ENCODE results near the gene GDPD2.
A peak's percentile ranks its signal among the peaks of the same experiment; 100 is the strongest.
"Not testable (repeated sequence)": the region's sequence is repeated elsewhere in the genome, so short reads cannot be mapped to it uniquely, and the experiment has no call there.

GDPD2 gene

GRCh38 chrX:70422851-70423341, at the start of gene GDPD2:
Gene GDPD2, plus strand, starts transcription at chrX:70423314. Its CDS starts 1,671 bp downstream, at chrX:70424985.
- no peak for DNase-seq (ENCODE audit: low read depth)

DNA sequence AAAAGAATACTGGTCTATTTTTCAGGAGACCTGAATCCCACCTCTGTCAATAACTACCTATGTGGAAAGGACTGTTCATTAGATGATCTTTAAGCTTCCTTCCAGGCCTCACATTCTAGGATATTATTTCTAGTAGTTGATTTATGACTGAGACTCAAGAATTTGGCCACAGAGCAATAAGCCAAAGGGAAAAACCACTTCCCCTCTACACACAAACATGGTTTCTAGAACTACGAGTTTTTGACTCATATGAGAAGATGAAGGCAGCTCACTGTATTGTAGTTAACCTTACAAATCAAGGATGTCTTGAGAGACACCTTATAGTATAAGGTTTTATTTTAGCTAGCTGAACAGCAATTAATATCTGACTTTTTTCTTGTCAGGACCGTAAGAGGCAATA, 36.9 kb upstream of the GDPD2 start:
- no peak for DNase-seq (ENCODE audit: low read depth)

- no peak for DNase-seq (ENCODE audit: low read depth)
These were observed 24.2 kb upstream of the GDPD2 start for GRCh38 chrX:70398899-70399298.

DNA sequence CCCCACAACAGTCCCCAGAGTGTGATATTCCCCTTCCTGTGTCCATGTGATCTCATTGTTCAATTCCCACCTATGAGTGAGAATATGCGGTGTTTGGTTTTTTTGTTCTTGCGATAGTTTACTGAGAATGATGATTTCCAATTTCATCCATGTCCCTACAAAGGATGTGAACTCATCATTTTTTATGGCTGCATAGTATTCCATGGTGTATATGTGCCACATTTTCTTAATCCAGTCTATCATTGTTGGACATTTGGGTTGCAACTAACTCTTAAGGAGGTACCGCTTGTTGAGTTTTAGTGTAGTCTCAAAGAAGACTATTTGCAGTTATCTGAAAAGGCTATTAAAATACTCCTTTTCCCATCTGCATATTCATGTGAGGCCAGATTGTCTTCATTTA, 22.9 kb upstream of the GDPD2 start:
- DNase-seq (ENCODE audit: low read depth), result not testable (repeated sequence)

- DNase-seq (ENCODE audit: low read depth), result no peak
These were observed 20.4 kb upstream of the GDPD2 start for GRCh38 chrX:70402721-70403120.

DNA sequence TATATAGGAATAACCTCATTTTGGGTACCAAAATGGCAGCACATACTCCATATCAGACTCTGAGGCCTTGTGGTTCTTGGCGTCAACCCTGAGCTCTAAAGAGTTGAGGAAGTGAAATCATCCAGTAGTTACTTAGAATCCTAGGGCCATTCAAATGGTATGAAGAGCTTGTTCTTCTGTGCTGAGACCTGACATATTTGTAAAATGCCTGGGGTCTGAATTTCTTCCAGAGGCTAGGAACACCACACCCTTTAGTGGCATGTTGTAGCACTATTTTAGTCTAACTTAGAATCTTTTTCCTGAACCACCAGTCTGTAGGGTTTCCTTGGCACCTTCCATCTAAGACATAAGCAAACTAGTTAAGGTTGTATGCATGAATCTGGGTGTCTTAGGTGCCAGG, 18.1 kb upstream of the GDPD2 start:
- DNase-seq (ENCODE audit: low read depth), result no peak

GRCh38 chrX:70410921-70411320, 12.2 kb upstream of the GDPD2 start:
- DNase-seq (ENCODE audit: low read depth), result no peak

DNA sequence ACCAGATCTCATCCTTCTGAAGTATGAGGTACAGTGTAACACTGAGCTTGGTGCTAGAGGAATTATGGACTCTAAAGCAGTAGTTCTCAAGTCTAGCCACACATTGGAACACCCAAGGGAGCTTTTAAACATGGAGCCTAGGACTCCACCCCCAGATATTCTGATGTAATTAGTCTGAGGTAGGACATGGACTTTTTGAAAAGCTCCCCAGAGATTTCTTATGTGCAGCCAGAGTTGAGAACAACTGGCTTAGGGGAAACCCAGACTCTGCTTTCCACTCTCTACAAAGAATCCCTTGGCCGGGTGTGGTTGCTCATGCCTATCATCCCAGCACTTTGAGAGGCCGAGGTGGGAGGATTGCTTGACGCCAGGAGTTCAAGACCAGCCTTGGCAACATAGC, 11.6 kb upstream of the GDPD2 start:
- DNase-seq (ENCODE audit: low read depth), result no peak

GRCh38 chrX:70421618-70422017, 1.5 kb upstream of the GDPD2 start:
- DNase-seq (ENCODE audit: low read depth), result no peak

- DNase-seq (ENCODE audit: low read depth), result no peak
These were observed 992 bp downstream of the GDPD2 start for GRCh38 chrX:70423936-70424675.

DNA sequence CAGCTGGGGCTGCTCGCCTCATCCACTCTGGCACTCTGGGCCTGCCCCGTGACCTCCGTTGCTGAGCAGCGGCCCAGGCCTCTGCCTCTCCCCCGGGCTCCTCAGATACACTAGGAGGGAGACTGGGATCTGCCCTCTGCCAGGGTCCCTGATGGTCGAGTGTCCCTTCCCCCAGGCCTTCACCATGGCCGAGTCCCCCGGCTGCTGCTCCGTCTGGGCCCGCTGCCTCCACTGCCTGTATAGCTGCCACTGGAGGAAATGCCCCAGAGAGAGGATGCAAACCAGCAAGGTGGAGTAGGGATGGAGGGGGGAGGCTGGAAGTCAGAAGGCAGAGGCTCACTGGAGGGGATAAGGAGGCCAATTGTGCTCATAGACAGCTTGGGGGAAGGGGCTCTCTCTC, 1.7 kb downstream of the GDPD2 start:
- DNase-seq (ENCODE audit: low read depth), result no peak

GRCh38 chrX:70426286-70427278, 3.5 kb downstream of the GDPD2 start:
- no peak for DNase-seq (ENCODE audit: low read depth)

GRCh38 chrX:70427365-70427764, 4.3 kb downstream of the GDPD2 start:
- no peak for DNase-seq (ENCODE audit: low read depth)

DNA sequence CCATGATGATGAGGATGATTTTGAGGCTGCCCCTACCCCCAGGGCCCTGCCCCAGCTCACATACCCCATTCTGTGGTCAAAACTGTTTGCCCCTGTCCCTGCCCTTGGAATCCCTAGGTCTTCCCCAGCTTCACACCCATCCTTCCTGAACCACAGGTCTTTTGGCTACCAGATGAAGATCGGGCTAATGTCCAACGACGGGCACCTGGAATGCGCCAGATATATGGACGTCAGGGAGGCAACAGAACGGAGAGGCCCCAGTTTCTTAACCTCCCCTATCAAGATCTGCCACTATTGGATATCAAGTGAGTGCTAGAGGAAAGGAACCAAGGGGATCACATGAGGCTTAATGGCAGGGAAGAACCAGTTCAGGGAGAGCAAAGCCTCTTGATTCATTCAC, 6.6 kb downstream of the GDPD2 start:
- no peak for DNase-seq (ENCODE audit: low read depth)

- DNase-seq (ENCODE audit: low read depth), result no peak
These were observed 10.1 kb downstream of the GDPD2 start for GRCh38 chrX:70432936-70433847.

DNA sequence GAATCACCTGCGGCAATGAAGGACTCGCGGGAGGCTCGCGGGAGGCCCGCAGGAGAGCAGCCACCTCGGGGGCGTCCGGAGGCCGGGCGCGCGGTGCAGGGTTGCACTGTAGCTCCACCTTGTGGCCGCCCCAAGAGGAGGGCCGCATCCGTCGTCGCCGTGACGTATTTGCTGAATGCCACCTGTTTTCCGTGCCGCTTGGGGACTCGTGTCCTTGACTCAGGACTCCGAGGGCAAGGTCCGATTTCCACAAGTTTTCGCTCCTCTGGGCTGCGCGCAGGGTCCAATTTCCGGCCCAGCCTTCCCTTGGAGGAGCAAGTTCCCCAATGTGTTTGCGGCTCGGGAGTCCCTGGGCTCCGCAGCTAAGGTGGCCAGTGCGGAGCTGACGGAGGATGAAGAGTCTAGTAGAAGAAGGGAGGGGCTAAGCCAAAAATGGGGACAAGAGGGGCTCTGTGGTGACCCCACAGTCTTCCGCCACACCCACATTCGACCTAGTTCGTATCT, 10.8 kb downstream of the GDPD2 start:
- peak; percentile 52 for DNase-seq (ENCODE audit: low read depth)

GRCh38 chrX:70434352-70434866, 11.3 kb downstream of the GDPD2 start:
- peak; percentile 67 for DNase-seq (ENCODE audit: low read depth)

GRCh38 chrX:70434914-70435586, 11.9 kb downstream of the GDPD2 start:
- no peak for DNase-seq (ENCODE audit: low read depth)

DNA sequence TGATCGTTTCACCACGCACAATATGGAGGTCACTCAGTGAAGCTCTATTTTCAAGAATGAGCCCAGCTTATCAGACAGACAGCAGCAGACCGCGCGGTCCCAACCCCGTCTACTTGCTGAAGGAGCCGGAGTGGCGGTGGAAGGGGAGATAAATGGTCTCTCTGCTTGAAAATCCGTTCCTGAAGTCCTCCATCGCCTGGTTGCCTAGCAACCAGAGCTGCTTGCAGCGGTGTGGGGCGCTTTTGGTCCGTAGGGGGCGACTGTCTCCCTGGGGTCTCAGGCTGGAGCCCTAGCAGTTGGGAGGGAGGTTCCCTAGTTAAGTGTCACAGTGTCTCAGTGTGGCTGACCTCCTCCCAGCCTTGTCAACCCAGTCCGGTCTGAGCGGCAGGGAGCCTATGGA, 13.2 kb downstream of the GDPD2 start:
- no peak for DNase-seq (ENCODE audit: low read depth)

DNA sequence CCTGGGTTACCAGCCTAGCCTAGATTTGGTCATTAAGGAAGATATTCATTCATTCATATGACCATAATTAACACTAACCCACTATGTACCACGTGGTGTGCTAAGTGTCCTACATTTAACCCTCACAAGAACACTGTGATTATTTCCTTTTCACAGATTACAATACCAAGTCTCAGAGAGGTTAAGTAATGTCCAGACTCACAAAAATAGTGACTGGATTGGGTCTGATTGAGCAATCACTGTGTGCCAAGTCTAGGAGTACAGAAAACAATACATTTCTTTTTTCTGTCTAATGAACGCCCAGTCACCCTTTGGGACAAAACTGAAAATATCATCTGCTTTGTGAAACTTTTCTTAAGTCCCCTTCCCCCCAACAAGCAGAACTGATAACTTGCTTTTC, 13.9 kb downstream of the GDPD2 start:
- no peak for DNase-seq (ENCODE audit: low read depth)

All from stimulated activated CD8-positive, alpha-beta memory T cell treated with anti-CD3 and anti-CD28 coated beads, Interleukin-4, amount 100 ng/mL, for 24 hours (primary cell).